ENCODE measurements around the gene HOXD10.

- TF ChIP-seq GATA3 (IDR thresholded peaks at IDR 0.05; ENCODE audit: low read depth, low read length) (no peak), GATA2 (IDR thresholded peaks at IDR 0.05; ENCODE audit: low read depth, low read length) (no peak)
Observed at GRCh38 chr2:176111309-176111663, 5.3 kb upstream of the HOXD10 start.

Data from SH-SY5Y (cell line).